Bronchial epithelial cell (primary cell): ENCODE results near the gene ZFP36. TPM values are rescaled to one million over a fixed set of nuclear protein-coding genes. Genes with fewer than 3 reads are reported as not detected.
A peak's percentile ranks its signal among the peaks of the same experiment; 100 is the strongest.

Source experiments
- DNase-seq: peaks from one replicate; pipeline ENCODE4 v3.0.0-alpha.2; 2010; ENCODE audit warnings: low read depth
- FAIRE-seq: peaks from 2 replicates; lab custom pipeline; 2011; peaks lifted over from hg19 to GRCh38; lab: Jason Lieb, UNC
- H3K27me3 ChIP-seq: 2 replicates; pipeline ENCODE4 v1.5.1; 2011; ENCODE audit warnings: low read length; ENCODE audit not compliant: control insufficient read depth, insufficient read depth
- H3K36me3 ChIP-seq: 2 replicates; pipeline ENCODE4 v1.5.1; 2011; ENCODE audit warnings: low read length; ENCODE audit not compliant: control insufficient read depth, insufficient read depth
- H3K4me3 ChIP-seq: 2 replicates; pipeline ENCODE4 v1.5.1; 2011; ENCODE audit warnings: mild to moderate bottlenecking, low read depth, low read length, control low read depth
- total RNA-seq: library from RNA; depleted of rRNA; stranded (reverse); fragments of >200 nt; gene quantifications from 2 replicates; pipeline ENCODE4 v1.2.1, GENCODE V29; 2014
- TF ChIP-seq, protein P1 (sequence below): IDR thresholded peaks from 2 replicates; pipeline ENCODE4 v1.5.1; 2011; ENCODE audit warnings: mild to moderate bottlenecking, moderate library complexity, low read length, control low read depth, inconsistent platforms; ENCODE audit not compliant: insufficient read depth, severe bottlenecking

The ZFP36 gene
- total RNA-seq, 1 donor from 2014 or later: 3.4 TPM

DNA sequence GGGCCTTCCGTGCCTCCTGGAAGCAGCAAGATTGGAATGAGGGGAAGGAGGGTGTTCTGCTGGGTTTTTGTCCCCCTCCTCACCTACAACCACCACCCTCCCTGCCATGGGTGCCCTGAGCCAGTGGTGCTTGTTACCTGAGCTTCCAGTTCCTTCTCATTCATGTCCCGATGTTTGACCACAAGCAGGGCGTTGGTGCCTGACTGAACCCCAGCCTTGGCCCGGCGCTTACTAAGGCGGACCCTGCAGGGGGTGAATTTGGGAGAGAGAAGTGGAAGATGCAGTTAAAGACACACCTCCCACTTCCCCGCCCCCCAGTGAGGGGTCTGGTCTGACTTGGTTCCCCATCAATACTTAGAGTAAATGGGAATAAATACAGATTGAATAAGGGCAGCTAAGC is 20.1 kb upstream of the ZFP36 start:
- Histone ChIP-seq H3K27me3 (no peaks in the 10 kb centered on the region), H3K4me3 (no peak overlapping the region), H3K36me3 (peaks cover 41% of the 10 kb centered on the region)
- DNase-seq (no peak), FAIRE-seq (no peak)
- TF ChIP-seq, protein P1, sequence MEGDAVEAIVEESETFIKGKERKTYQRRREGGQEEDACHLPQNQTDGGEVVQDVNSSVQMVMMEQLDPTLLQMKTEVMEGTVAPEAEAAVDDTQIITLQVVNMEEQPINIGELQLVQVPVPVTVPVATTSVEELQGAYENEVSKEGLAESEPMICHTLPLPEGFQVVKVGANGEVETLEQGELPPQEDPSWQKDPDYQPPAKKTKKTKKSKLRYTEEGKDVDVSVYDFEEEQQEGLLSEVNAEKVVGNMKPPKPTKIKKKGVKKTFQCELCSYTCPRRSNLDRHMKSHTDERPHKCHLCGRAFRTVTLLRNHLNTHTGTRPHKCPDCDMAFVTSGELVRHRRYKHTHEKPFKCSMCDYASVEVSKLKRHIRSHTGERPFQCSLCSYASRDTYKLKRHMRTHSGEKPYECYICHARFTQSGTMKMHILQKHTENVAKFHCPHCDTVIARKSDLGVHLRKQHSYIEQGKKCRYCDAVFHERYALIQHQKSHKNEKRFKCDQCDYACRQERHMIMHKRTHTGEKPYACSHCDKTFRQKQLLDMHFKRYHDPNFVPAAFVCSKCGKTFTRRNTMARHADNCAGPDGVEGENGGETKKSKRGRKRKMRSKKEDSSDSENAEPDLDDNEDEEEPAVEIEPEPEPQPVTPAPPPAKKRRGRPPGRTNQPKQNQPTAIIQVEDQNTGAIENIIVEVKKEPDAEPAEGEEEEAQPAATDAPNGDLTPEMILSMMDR: no peak

DNA sequence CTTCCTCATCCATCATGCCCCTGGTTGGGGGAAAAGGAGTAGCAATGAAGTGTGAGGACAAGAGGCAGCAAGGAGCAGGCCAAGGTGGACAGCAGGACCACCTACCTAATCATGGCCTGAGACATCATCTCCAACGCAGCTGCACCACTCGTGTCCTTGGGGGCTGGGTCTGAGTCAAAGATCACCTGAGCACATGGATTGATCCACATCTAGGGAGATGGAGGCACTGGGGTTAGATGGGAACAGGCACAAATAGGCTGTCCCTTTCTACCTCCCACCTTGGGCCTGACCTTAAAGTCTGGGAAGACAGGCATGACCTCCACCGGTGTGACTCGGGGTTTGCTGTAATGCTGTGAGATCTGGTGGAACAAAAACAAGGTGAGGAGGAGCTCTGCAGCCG is 18.0 kb upstream of the ZFP36 start:
- Histone ChIP-seq H3K36me3 (peaks cover 35% of the 10 kb centered on the region), H3K4me3 (no peak overlapping the region), H3K27me3 (no peaks in the 10 kb centered on the region)
- FAIRE-seq (peak; percentile 7), DNase-seq (no peak)
- TF ChIP-seq, protein P1: no peak

DNA sequence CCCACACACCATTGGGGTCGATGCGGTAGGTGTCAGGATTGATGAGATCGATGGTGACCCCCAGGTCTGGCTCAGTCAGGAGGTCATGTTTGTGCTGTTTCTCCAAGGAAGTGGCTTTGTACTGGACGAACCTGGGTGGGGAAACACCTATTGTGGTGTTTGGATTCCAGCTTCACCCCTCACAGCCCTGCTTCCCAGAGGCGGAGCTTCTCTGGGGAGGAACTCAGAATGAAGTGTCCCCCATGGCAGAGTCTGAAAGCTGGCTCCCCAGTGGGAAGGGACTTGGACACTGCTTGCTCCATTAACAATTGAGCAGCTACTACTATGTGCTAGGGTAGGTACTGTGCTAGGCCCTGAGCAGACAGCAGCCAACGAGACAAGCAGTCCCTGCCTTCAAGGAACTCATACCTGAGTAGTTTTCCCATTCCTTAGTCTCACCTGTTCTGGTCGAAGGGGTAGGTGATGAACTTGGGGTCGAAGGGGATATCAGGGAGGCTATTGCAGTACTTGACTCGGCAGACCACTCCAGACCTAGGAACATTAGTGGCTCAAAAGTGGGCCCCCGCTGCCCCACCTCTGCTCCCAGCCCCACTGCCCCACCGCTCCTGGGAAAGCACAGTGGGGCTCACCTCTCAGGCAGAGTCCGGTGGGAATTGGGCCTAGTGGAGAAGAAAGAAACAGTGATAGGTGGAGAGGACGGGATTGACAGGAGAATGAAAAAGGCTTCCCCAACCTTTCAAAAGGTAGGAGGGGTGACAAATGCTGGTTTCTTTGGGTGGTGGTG is 16.8 kb upstream of the ZFP36 start:
- TF ChIP-seq, protein P1: no peak
- FAIRE-seq: no peak
- no peak for DNase-seq
- H3K36me3 ChIP-seq: peaks cover 33% of the 10 kb centered on the region
- H3K4me3 ChIP-seq: peak overlapping the region; percentile 81
- H3K27me3 ChIP-seq: no peaks in the 10 kb centered on the region

DNA sequence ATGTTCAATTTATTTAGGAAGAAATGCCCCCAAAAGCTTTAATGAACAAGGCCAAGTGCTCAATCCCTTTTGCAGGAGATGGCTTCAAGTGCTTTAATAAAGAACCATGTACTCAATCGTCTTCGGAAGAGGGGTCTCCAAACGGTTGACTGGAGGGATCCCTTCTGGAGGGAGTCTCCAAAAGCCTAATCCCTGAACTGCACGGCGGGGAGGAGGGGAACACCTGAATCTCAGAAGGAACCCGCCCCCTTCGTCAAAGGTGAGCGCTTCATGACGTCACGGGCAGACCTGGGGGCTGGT is 16.2 kb upstream of the ZFP36 start:
- FAIRE-seq: no peak

DNA sequence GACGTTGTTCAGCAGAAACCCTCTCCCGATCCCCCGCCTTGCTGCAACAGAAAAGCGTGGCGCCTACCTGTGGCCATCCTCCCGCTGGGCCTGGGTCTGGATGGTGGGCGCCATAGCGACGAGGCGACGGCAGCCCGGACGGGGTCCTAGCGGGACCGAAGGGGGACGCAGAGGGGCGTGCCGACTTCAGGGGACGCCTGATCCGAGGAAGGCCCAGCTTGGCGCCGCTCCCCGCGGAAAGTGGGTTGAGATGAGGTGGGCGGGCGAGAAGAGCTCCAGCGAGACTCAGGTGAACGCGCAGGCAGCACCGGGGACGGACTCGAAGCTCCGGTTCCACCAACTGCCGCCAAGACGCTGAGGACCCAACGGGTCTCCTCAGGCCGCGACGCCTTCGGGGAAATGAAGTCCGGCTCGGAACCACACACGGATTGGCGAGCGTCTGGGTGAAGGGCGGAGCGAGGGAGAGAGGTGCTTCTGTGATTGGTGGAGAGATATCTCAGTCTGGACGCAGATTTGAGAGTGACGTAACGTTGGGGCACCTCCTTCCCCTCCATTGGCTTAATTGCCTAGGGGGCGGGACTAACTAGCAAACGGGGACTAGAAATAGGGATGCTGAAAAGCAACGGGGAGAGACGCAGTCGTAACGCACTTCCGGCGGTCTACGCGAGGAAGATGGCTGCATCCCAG is 15.8 kb upstream of the ZFP36 start, which contains the start of the genes MED29 and PAF1:
Gene MED29 (plus strand): TSS at position 628 of the 687 bp plus-strand sequence. CDS start 45 bp downstream, at position 673.
Gene PAF1 (minus strand): TSS at position 356 of the 687 bp plus-strand sequence. CDS start 242 bp downstream, at position 114.
- H3K36me3 ChIP-seq: peaks cover 29% of the 10 kb centered on the region
- H3K27me3 ChIP-seq: no peaks in the 10 kb centered on the region
- peak; percentile 98 for FAIRE-seq

More for the DNA sequence above, 16.2 kb upstream of the ZFP36 start:
- no peaks in the 10 kb centered on the region for H3K27me3 ChIP-seq
- H3K4me3 ChIP-seq: peak overlapping the region; percentile 81
- DNase-seq: peak; percentile 72
- TF ChIP-seq, protein P1: no peak
- peaks cover 32% of the 10 kb centered on the region for H3K36me3 ChIP-seq

More for the DNA sequence above, 15.8 kb upstream of the ZFP36 start, which contains the start of the genes MED29 and PAF1:
- TF ChIP-seq, protein P1: peak; percentile 14
- peak within 1 kb of the TSS; percentile 81 for H3K4me3 ChIP-seq
- DNase-seq: peak; percentile 99
